Endodermal cell (in vitro differentiated cells): ENCODE results near the gene CELF2. TPM values are rescaled to one million over a fixed set of nuclear protein-coding genes. Genes with fewer than 3 reads are reported as not detected.

Experiments used
- DNase-seq: peaks from one replicate; pipeline ENCODE4 v3.0.0-alpha.2; 2017
- H3K27ac ChIP-seq: 2 replicates; pipeline ENCODE4 v1.5.1; 2013; ENCODE audit warnings: mild to moderate bottlenecking, low read depth, low read length, moderate library complexity
- H3K27me3 ChIP-seq: 2 replicates; pipeline ENCODE4 v1.6.1; 2013; ENCODE audit warnings: mild to moderate bottlenecking, low read length, moderate library complexity; ENCODE audit not compliant: insufficient read depth, control insufficient read depth, poor library complexity, severe bottlenecking
- H3K36me3 ChIP-seq: 2 replicates; pipeline ENCODE4 v1.7.0; 2013; ENCODE audit warnings: mild to moderate bottlenecking, low read length, moderate library complexity; ENCODE audit not compliant: control insufficient read depth, insufficient read depth
- H3K4me1 ChIP-seq: one replicate; pipeline ENCODE4 v1.7.0; 2013; ENCODE audit warnings: low read length; ENCODE audit not compliant: control insufficient read depth, insufficient read depth
- H3K4me3 ChIP-seq: 2 replicates; pipeline ENCODE4 v1.5.1; 2013; ENCODE audit warnings: mild to moderate bottlenecking, low read length, moderate library complexity
- H3K9ac ChIP-seq: 2 replicates; pipeline ENCODE4 v1.6.1; 2013; ENCODE audit warnings: mild to moderate bottlenecking, low read length, moderate library complexity; ENCODE audit not compliant: poor library complexity, severe bottlenecking; ENCODE audit errors: extremely low read depth
- H3K9me3 ChIP-seq: 2 replicates; pipeline ENCODE4 v1.6.1; 2013; ENCODE audit warnings: mild to moderate bottlenecking, low read length, moderate library complexity; ENCODE audit not compliant: control insufficient read depth
- H3K27ac Mint-ChIP-seq: 2 replicates; pipeline ENCODE4 v1.8.0; 2020; ENCODE audit warnings: mixed read lengths
- H3K27me3 Mint-ChIP-seq: 2 replicates; pipeline ENCODE4 v1.8.0; 2021; ENCODE audit warnings: mild to moderate bottlenecking, mixed read lengths; ENCODE audit not compliant: insufficient read depth
- H3K36me3 Mint-ChIP-seq: 2 replicates; pipeline ENCODE4 v1.8.0; 2020; ENCODE audit warnings: low read depth, mixed read lengths
- H3K4me1 Mint-ChIP-seq: 2 replicates; pipeline ENCODE4 v1.8.0; 2020; ENCODE audit warnings: mixed read lengths
- H3K4me3 Mint-ChIP-seq: 2 replicates; pipeline ENCODE4 v1.8.0; 2020; ENCODE audit warnings: mild to moderate bottlenecking, moderate library complexity, mixed read lengths
- H3K9me3 Mint-ChIP-seq: 2 replicates; pipeline ENCODE4 v1.8.0; 2020; ENCODE audit warnings: mild to moderate bottlenecking, mixed read lengths
- CTCF ChIP-seq: fragments of 200-600 bp; sonication (generic); conservative IDR thresholded peaks from 2 replicates; pipeline ENCODE4 v1.5.0; 2021; ENCODE audit warnings: antibody characterized with exemption, mild to moderate bottlenecking
- WGBS, 2 experiments: methylation state at CpG; one replicate each; pipeline versions ENCODE4 v1.1.5 to v1.1.7; 2013; ENCODE audit warnings: missing lambda C conversion rate in 2 of 2, mixed read lengths in 1 of 2; ENCODE audit not compliant: insufficient coverage in 1 of 2, insufficient read length in 1 of 2; 5-methylcytosine and 5-hydroxymethylcytosine counted together
- total RNA-seq, 2 donors: library from RNA; stranded (reverse); fragmentation: NEBNext Ultra II Directional in 1 of 2; extraction: Animal tissue kit (Norgen Biotek cat#: 25700) in 1 of 2; gene quantifications; 2 replicates in 1 of 2; 3 replicates in 1 of 2; pipeline ENCODE4 v1.2.1, GENCODE V29; 2021

Gene CELF2
- total RNA-seq, 2 donors from 2014 or later: 79.9 to 96.1 TPM

- Mint-ChIP-seq H3K9me3 (no peaks in the 10 kb centered on the region), H3K4me1 (peaks cover 47% of the 10 kb centered on the region), H3K27me3 (no peaks in the 10 kb centered on the region), H3K4me3 (no peak overlapping the region), H3K36me3 (peaks cover 8% of the 10 kb centered on the region), H3K27ac (peak overlapping the region; percentile 44)
- Histone ChIP-seq H3K9ac (no peak overlapping the region), H3K4me3 (no peak overlapping the region), H3K9me3 (no peaks in the 10 kb centered on the region), H3K27me3 (no peaks in the 10 kb centered on the region), H3K4me1 (peaks cover 7% of the 10 kb centered on the region), H3K27ac (no peak overlapping the region), H3K36me3 (no peaks in the 10 kb centered on the region)
- WGBS, 2 experiments: 89 to 93% methylated on average over 9 to 10 of the region's 10 CpGs
- no peak for DNase-seq
- TF ChIP-seq CTCF: no peak
Measured at GRCh38 chr10:11093771-11094736, 76.4 kb downstream of the CELF2 start.

GRCh38 chr10:11095374-11095801 is 77.7 kb downstream of the CELF2 start:
- Mint-ChIP-seq H3K9me3 (no peaks in the 10 kb centered on the region), H3K27me3 (no peaks in the 10 kb centered on the region), H3K36me3 (peaks cover 8% of the 10 kb centered on the region), H3K27ac (peak overlapping the region; percentile 49), H3K4me3 (no peak overlapping the region), H3K4me1 (peaks cover 47% of the 10 kb centered on the region)
- Histone ChIP-seq H3K27ac (no peak overlapping the region), H3K4me1 (peaks cover 7% of the 10 kb centered on the region), H3K9me3 (no peaks in the 10 kb centered on the region), H3K4me3 (no peak overlapping the region), H3K9ac (no peak overlapping the region), H3K36me3 (no peaks in the 10 kb centered on the region), H3K27me3 (no peaks in the 10 kb centered on the region)
- TF ChIP-seq CTCF: peak; percentile 70
- WGBS, 2 experiments: 75 to 82% methylated on average over 12 of the region's 12 CpGs
- DNase-seq: peak; percentile 73

GRCh38 chr10:11096422-11096821 is 78.8 kb downstream of the CELF2 start:
- Histone ChIP-seq H3K9me3 (no peaks in the 10 kb centered on the region), H3K27me3 (no peaks in the 10 kb centered on the region), H3K36me3 (no peaks in the 10 kb centered on the region), H3K9ac (no peak overlapping the region), H3K4me1 (peaks cover 7% of the 10 kb centered on the region), H3K4me3 (no peak overlapping the region), H3K27ac (no peak overlapping the region)
- Mint-ChIP-seq H3K4me3 (no peak overlapping the region), H3K27me3 (no peaks in the 10 kb centered on the region), H3K27ac (peak overlapping the region; percentile 41), H3K4me1 (peaks cover 55% of the 10 kb centered on the region), H3K9me3 (no peaks in the 10 kb centered on the region), H3K36me3 (peaks cover 8% of the 10 kb centered on the region)
- no peak for TF ChIP-seq CTCF
- WGBS, 2 experiments: 56 to 74% methylated on average over 1 to 2 of the region's 3 CpGs
- DNase-seq: no peak
